Measurements from ENCODE around the gene DYNLT4. TPM values are rescaled to one million over a fixed set of nuclear protein-coding genes. Genes with fewer than 3 reads are reported as not detected.
A peak's percentile ranks its signal among the peaks of the same experiment; 100 is the strongest.

DYNLT4 gene
- total and polyA plus RNA-seq, 2 of the 13 experiments (the other 11 are each of a cell fraction or from before 2014, with no cell fraction given) = 0.77 TPM; not detected in 1

- TF ChIP-seq ZNF407 (CRISPR knock-in tag; IDR thresholded peaks at IDR 0.05; ENCODE audit: not compliant biosample characterization) (no peak), ZNF124 (CRISPR knock-in tag; IDR thresholded peaks at IDR 0.05) (no peak), ZNF792 (CRISPR knock-in tag; IDR thresholded peaks at IDR 0.05) (no peak), ZNF280B (CRISPR knock-in tag; IDR thresholded peaks at IDR 0.05; ENCODE audit: borderline replicate concordance) (no peak), ZNF839 (CRISPR knock-in tag; IDR thresholded peaks at IDR 0.05; ENCODE audit: borderline replicate concordance) (no peak), ATAD3A (CRISPR knock-in tag; IDR thresholded peaks at IDR 0.05) (no peak), NONO (IDR thresholded peaks at IDR 0.05) (no peak), NONO (CRISPR knock-in tag; conservative IDR thresholded peaks at IDR 0.05) (peak; percentile 57; the same call in 1 of the 2 replicates), CSRNP1 (CRISPR knock-in tag; IDR thresholded peaks at IDR 0.05) (no peak), ZNF614 (CRISPR knock-in tag; IDR thresholded peaks at IDR 0.05; ENCODE audit: borderline replicate concordance) (no peak), ZNF674 (CRISPR knock-in tag; IDR thresholded peaks at IDR 0.05; ENCODE audit: low read depth) (0 out of 2 replicates have a peak, but pooled peaks have one; percentile 67), ZNF775 (CRISPR knock-in tag; IDR thresholded peaks at IDR 0.05; ENCODE audit: borderline replicate concordance) (no peak), ZNF441 (CRISPR knock-in tag; IDR thresholded peaks at IDR 0.05; ENCODE audit: borderline replicate concordance) (no peak), NFYB (CRISPR knock-in tag; IDR thresholded peaks at IDR 0.05) (no peak), ZNF780A (CRISPR knock-in tag; IDR thresholded peaks at IDR 0.05) (no peak)
These were observed 2.1 kb upstream of the DYNLT4 start (continued) for GRCh38 chr1:44808938-44809917.
